Activated CD4-positive, alpha-beta T cell treated with anti-CD3 and anti-CD28 coated beads for 48 hours (primary cell): ENCODE data around the gene KLHL30.

Experiments used
- DNase-seq: peaks from one replicate; pipeline ENCODE4 v3.0.0-alpha.2; 2020

KLHL30 gene

GRCh38 chr2:238131761-238132462, 6.6 kb upstream of the KLHL30 start:
- no peak for DNase-seq

GRCh38 chr2:238132463-238133450, 5.7 kb upstream of the KLHL30 start:
- DNase-seq: no peak

- no peak for DNase-seq
These were observed 4.7 kb upstream of the KLHL30 start for GRCh38 chr2:238133499-238134392.

- DNase-seq: no peak
These were observed 4.1 kb upstream of the KLHL30 start for GRCh38 chr2:238134393-238134785.

- no peak for DNase-seq
These were observed 2.8 kb upstream of the KLHL30 start for GRCh38 chr2:238135601-238136150.

- DNase-seq: no peak
These were observed 1.5 kb upstream of the KLHL30 start for GRCh38 chr2:238136820-238137537.

GRCh38 chr2:238137885-238138284, 583 bp upstream of the KLHL30 start:
- no peak for DNase-seq

GRCh38 chr2:238139196-238140039, 950 bp downstream of the KLHL30 start:
- peak; percentile 61 for DNase-seq

- no peak for DNase-seq
These were observed 1.6 kb downstream of the KLHL30 start for GRCh38 chr2:238140040-238140439.

- no peak for DNase-seq
These were observed 2.5 kb downstream of the KLHL30 start for GRCh38 chr2:238140721-238141540.

- no peak for DNase-seq
These were observed 3.3 kb downstream of the KLHL30 start for GRCh38 chr2:238141541-238142318.

- DNase-seq: no peak
These were observed 4.1 kb downstream of the KLHL30 start for GRCh38 chr2:238142382-238143205.

- peak; percentile 34 for DNase-seq
These were observed 4.9 kb downstream of the KLHL30 start for GRCh38 chr2:238143239-238143951.

GRCh38 chr2:238144262-238144661, 5.8 kb downstream of the KLHL30 start:
- DNase-seq: no peak

- DNase-seq: no peak
These were observed 6.6 kb downstream of the KLHL30 start for GRCh38 chr2:238145046-238145445.

GRCh38 chr2:238145851-238146250, 7.4 kb downstream of the KLHL30 start:
- DNase-seq: no peak

GRCh38 chr2:238146884-238147544, 8.5 kb downstream of the KLHL30 start:
- DNase-seq: no peak
